Measurements from ENCODE around the gene ZFP28.

The ZFP28 gene

DNA sequence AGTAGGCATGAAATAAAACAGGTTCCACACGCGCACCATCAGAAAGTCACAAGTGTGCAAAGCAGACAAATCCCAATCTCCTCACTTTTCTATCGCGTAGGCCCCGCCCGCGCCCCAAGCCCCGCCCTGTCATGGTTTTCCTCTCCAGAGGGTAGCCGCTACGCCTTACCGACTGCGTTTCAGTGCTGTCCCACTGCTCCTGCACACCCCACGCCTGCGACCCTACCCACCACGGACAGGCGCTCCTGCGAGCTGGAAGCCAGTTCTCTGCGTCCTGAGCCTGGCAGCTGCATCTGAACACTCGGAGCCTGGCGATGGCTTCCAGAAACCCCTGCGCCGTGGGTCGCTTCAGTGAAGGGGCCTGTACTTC is 28.1 kb downstream of the ZFP28 start:
- in situ Hi-C loops (cut with MboI; ENCODE audit: low pct_unique_long_range_greater_than_20kb, low sequenced_read_pairs, unreplicated experiment) = no loop called here
- TF ChIP-seq, protein P1, sequence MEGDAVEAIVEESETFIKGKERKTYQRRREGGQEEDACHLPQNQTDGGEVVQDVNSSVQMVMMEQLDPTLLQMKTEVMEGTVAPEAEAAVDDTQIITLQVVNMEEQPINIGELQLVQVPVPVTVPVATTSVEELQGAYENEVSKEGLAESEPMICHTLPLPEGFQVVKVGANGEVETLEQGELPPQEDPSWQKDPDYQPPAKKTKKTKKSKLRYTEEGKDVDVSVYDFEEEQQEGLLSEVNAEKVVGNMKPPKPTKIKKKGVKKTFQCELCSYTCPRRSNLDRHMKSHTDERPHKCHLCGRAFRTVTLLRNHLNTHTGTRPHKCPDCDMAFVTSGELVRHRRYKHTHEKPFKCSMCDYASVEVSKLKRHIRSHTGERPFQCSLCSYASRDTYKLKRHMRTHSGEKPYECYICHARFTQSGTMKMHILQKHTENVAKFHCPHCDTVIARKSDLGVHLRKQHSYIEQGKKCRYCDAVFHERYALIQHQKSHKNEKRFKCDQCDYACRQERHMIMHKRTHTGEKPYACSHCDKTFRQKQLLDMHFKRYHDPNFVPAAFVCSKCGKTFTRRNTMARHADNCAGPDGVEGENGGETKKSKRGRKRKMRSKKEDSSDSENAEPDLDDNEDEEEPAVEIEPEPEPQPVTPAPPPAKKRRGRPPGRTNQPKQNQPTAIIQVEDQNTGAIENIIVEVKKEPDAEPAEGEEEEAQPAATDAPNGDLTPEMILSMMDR (IDR thresholded peaks at IDR 0.05; ENCODE audit: extremely low read depth, insufficient read depth, missing control alignments) = no peak
- DNase-seq (ENCODE audit: low spot score) = no peak

DNA sequence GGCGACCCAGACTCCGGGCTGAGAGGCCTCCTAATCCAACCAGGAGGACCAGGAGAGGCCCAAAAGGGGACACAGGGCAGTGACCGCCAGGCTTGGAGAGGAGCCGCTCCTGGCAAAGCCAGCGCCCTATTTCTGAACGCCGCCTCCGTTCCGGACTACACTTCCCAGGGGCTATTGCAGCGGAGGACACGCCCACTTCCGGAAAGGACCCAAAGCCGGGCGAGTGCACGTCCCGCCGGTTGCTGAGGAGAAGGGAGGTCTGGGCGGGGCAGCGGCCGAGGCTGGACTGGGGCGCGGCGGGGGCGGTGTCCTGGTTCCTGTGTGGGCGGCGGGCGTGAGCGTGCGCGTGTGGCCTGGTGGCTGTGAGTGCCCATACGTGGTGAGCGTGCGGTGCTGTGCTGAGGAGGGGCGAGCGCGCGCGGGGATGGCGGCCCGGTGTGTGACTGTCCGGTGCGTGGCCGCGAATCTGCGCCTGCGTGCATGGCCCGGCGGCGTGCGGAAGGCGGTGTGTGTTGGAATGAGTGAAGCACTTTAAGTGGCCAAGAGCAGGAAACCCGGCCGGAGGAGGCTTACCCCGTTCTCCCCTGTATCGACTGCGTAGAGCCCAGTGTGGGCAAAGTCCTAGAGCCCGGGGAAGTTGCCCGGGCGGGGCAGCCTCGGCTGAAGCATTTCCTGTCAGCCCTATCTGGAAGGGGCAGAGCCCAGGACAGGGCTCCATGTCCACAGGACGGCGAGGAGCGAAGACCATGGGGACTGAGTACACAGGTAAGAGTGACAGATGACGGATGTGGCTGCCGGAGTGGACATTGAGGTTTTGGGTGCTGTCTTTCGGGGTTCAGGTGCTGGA is 28.7 kb downstream of the ZFP28 start, which contains the start of gene ZNF470:
ZNF470 (plus strand) TSS at position 195 of the 847 bp plus-strand sequence. CDS start 2,844 bp downstream, outside the sequence.
- TF ChIP-seq, protein P1 (IDR thresholded peaks at IDR 0.05; ENCODE audit: extremely low read depth, insufficient read depth, missing control alignments) = no peak
- DNase-seq (ENCODE audit: low spot score) = peak; percentile 94
- in situ Hi-C loops (cut with MboI; ENCODE audit: low pct_unique_long_range_greater_than_20kb, low sequenced_read_pairs, unreplicated experiment) = no loop called here

DNA sequence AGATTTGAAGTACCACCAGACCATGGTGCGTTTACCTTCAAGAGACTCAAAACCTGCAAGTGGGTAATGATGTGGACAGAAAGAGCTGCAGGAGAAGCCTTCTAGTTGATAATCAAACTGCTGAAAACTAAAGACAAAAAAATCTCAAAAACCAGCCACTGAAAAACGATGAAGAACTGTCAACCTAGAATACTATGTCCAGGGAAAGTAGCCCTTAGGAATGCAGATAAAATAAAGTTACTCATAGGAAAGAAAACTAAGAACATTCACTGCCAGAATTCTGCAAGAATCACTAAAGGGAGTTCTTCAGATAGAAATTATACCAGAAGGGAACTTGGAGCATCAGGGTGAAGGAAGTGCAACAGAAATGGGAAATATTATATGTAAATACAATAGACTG is 33.8 kb downstream of the ZFP28 start:
- DNase-seq (ENCODE audit: low spot score) = no peak
- TF ChIP-seq, protein P1 (IDR thresholded peaks at IDR 0.05; ENCODE audit: extremely low read depth, insufficient read depth, missing control alignments) = no peak
- in situ Hi-C loops (cut with MboI; ENCODE audit: low pct_unique_long_range_greater_than_20kb, low sequenced_read_pairs, unreplicated experiment) = no loop called here

DNA sequence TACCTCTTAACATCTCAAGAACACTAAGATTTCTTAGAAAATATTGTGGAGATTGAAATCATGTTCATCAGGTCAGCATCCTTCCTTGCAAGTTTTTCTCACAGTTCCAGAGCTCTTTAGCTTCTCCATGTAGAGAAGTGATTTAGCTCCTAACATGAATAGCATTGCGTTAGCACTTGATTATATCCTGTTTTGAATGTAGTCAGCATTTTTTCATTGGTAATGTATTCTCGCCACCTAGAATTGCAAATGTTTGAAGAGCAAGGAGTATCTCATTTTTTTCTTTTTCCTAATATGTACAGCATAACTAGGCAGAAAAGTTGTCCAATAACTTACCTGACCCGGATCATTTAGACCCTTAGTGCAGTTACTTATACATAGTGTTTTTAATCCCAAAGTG is 35.2 kb downstream of the ZFP28 start:
- no peak for DNase-seq (ENCODE audit: low spot score)
- TF ChIP-seq, protein P1 (IDR thresholded peaks at IDR 0.05; ENCODE audit: extremely low read depth, insufficient read depth, missing control alignments) = no peak
- in situ Hi-C loops (cut with MboI; ENCODE audit: low pct_unique_long_range_greater_than_20kb, low sequenced_read_pairs, unreplicated experiment) = no loop called here

DNA sequence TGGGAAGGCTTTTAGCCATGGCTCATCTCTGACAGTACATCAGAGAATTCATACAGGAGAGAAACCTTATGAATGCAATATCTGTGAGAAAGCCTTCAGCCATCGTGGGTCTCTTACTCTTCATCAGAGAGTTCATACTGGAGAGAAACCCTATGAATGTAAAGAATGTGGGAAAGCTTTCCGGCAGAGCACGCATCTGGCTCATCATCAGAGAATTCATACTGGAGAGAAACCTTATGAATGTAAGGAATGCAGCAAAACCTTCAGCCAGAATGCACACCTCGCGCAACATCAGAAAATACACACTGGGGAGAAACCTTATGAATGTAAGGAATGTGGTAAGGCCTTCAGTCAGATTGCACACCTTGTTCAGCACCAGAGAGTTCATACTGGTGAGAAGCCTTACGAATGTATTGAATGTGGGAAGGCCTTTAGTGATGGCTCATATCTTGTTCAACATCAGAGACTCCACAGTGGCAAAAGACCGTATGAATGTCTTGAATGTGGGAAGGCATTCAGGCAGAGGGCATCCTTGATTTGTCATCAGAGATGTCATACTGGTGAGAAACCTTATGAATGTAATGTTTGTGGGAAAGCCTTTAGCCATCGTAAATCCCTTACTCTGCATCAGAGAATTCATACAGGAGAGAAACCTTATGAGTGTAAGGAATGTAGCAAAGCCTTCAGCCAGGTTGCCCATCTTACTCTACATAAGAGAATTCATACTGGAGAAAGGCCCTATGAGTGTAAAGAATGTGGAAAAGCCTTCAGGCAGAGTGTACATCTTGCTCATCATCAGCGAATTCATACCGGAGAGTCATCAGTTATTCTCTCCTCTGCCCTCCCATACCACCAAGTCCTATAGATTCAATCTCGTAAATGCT is 39.2 kb downstream of the ZFP28 start:
- in situ Hi-C loops (cut with MboI; ENCODE audit: low pct_unique_long_range_greater_than_20kb, low sequenced_read_pairs, unreplicated experiment) = no loop called here
- no peak for DNase-seq (ENCODE audit: low spot score)
- TF ChIP-seq, protein P1 (IDR thresholded peaks at IDR 0.05; ENCODE audit: extremely low read depth, insufficient read depth, missing control alignments) = no peak

DNA sequence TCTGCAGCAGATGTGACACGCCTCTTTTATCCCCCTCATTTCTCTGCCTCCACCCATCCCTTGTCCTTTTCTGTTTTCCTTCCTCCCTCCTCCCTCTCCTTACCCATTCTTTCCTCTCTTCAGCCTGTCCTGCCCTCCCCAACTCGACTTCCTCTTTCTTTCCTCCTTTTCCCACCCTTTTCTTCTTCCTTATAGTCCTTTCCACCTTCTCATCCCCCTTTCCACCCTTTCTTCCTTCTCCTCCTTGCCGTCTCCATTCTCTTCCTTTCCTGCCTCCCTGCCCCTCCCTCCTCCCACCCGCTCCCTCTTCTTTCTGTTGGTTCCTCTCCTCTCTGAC is 55.7 kb downstream of the ZFP28 start:
- no peak for DNase-seq (ENCODE audit: low spot score)
- TF ChIP-seq, protein P1 (IDR thresholded peaks at IDR 0.05; ENCODE audit: extremely low read depth, insufficient read depth, missing control alignments) = no peak
- in situ Hi-C loops (cut with MboI; ENCODE audit: low pct_unique_long_range_greater_than_20kb, low sequenced_read_pairs, unreplicated experiment) = no loop called here

Data from GM13977 (cell line).